Spleen (tissue), 11 donors: ENCODE data around the gene FBXO9. TPM values are rescaled to one million over a fixed set of nuclear protein-coding genes. Genes with fewer than 3 reads are reported as not detected.

Experiments used
- DNase-seq: peaks from one replicate; pipeline ENCODE4 v3.0.0-alpha.2; 2020
- H3K27ac ChIP-seq, 8 donors: fragments of 200-600 bp; sonication (generic) in 7 of 8; 1 replicate in 4 of 8; 2 replicates in 4 of 8; pipeline versions ENCODE4 v1.5.0 to v1.8.0; 2016 to 2021; ENCODE audit warnings: inconsistent platforms in 4 of 8, mild to moderate bottlenecking in 4 of 8, moderate library complexity in 1 of 8
- H3K27me3 ChIP-seq, 7 donors: fragments of 200-600 bp; sonication (generic) in 6 of 7; replicated peaks in 1 of 7; 1 replicate in 4 of 7; 2 replicates in 3 of 7; pipeline versions ENCODE4 v1.5.0 to v1.8.0; 2016 to 2021; ENCODE audit warnings: inconsistent platforms in 3 of 7, mild to moderate bottlenecking in 1 of 7
- H3K36me3 ChIP-seq, 6 donors: fragments of 200-600 bp; sonication (generic) in 5 of 6; 1 replicate in 4 of 6; 2 replicates in 2 of 6; pipeline versions ENCODE4 v1.5.0 to v1.8.0; 2016 to 2021; ENCODE audit warnings: inconsistent platforms in 2 of 6
- H3K4me1 ChIP-seq, 6 donors: fragments of 200-600 bp; sonication (generic) in 5 of 6; 1 replicate in 3 of 6; 2 replicates in 3 of 6; pipeline versions ENCODE4 v1.5.0 to v1.8.0; 2016 to 2021; ENCODE audit warnings: inconsistent platforms in 3 of 6
- H3K4me3 ChIP-seq, 8 donors: fragments of 200-600 bp; sonication (generic) in 7 of 8; 1 replicate in 4 of 8; 2 replicates in 4 of 8; pipeline versions ENCODE4 v1.5.0 to v1.8.0; 2016 to 2021; ENCODE audit warnings: inconsistent platforms in 4 of 8, mild to moderate bottlenecking in 4 of 8, moderate library complexity in 2 of 8
- H3K9me3 ChIP-seq, 8 donors: fragments of 200-600 bp; sonication (generic) in 7 of 8; 1 replicate in 4 of 8; 2 replicates in 4 of 8; pipeline versions ENCODE4 v1.5.0 to v1.8.0; 2016 to 2021; ENCODE audit warnings: inconsistent platforms in 4 of 8
- POLR2A ChIP-seq, 3 donors: fragments of 450-650 bp; IDR thresholded peaks; one replicate each; pipeline ENCODE4 v1.5.1; 2017; ENCODE audit warnings: antibody characterized with exemption in 3 of 3, mild to moderate bottlenecking in 1 of 3
- POLR2AphosphoS5 ChIP-seq, 3 donors: sonication (generic); formaldehyde crosslinking; IDR thresholded peaks; one replicate each; pipeline ENCODE4 v1.5.1; 2017; ENCODE audit warnings: antibody characterized with exemption in 3 of 3
- WGBS, 5 donors: extraction: QIAGEN DNeasy Blood & Tissue Kit in 3 of 5; methylation state at CpG; one replicate each; pipeline versions ENCODE4 v1.1.5 to v1.1.7; 2013 to 2018; 5-methylcytosine and 5-hydroxymethylcytosine counted together
- intact Hi-C: fragments of 100-400 bp; cut with DNase I; formaldehyde crosslinking; loops from one replicate; pipeline ENCODE4 v1.15.0; 2023; ENCODE audit warnings: low total_unique reads
- polyA plus RNA-seq, 3 donors: library from polyadenylated mRNA; stranded (reverse); fragments of 200-250 nt; gene quantifications; one replicate each; pipeline ENCODE4 v1.2.1, GENCODE V29; 2013
- total RNA-seq, 7 donors: library from RNA; depleted of rRNA in 3 of 7; stranded (reverse); fragments of >200 nt in 3 of 7; fragmentation: NEBNext Ultra II Directional in 4 of 7; extraction: Animal tissue kit (Norgen Biotek cat#: 25700) in 4 of 7; gene quantifications; one replicate each; pipeline versions ENCODE4 v1.1.0 to v1.2.1, GENCODE V29; 2016 to 2021
- TF ChIP-seq, protein P1 (sequence below), 11 experiments: fragments of 200-600 bp in 7 of 11; fragments of 450-650 bp in 4 of 11; sonication (generic) in 4 of 11; IDR thresholded peaks in 8 of 11; conservative IDR thresholded peaks in 3 of 11; 1 replicate in 7 of 11; 2 replicates in 4 of 11; pipeline versions ENCODE4 v1.4.0 to v1.8.0; 2016 to 2021; ENCODE audit warnings: antibody characterized with exemption in 11 of 11, inconsistent platforms in 4 of 11, mild to moderate bottlenecking in 1 of 11
- donor health status: healthy with polysubstance abuse.
- donor health status: DM: no; HTN: no; CAD: no; lungs with moderate emphysema.
- donor health status: DM: no; HTN: no; CAD: no.
- donor health status: Bipolar disorder and iron deficiency.
- donor health status: healthy.
- donor health status: DM: no; HTN: no; CAD: no.
- donor health status: DM: yes; HTN: yes; CAD: no.

Gene FBXO9
- total and polyA plus RNA-seq, 10 donors, result 21.4 to 115 (median 69.5) TPM

GRCh38 chr6:53100561-53100960, 35.4 kb downstream of the FBXO9 start:
- Histone ChIP-seq H3K36me3 (peaks cover 3 to 92% (median 61%) of the 10 kb centered on the region in 6 donors), H3K4me3 (no peak overlapping the region), H3K27ac (no peak overlapping the region), H3K27me3 (no peaks in the 10 kb centered on the region), H3K9me3 (no peaks in the 10 kb centered on the region), H3K4me1 (no peaks in the 10 kb centered on the region)
- no peak for TF ChIP-seq POLR2AphosphoS5 (IDR thresholded peaks at IDR 0.05)
- TF ChIP-seq POLR2A (IDR thresholded peaks at IDR 0.05), result no peak
- TF ChIP-seq, protein P1, sequence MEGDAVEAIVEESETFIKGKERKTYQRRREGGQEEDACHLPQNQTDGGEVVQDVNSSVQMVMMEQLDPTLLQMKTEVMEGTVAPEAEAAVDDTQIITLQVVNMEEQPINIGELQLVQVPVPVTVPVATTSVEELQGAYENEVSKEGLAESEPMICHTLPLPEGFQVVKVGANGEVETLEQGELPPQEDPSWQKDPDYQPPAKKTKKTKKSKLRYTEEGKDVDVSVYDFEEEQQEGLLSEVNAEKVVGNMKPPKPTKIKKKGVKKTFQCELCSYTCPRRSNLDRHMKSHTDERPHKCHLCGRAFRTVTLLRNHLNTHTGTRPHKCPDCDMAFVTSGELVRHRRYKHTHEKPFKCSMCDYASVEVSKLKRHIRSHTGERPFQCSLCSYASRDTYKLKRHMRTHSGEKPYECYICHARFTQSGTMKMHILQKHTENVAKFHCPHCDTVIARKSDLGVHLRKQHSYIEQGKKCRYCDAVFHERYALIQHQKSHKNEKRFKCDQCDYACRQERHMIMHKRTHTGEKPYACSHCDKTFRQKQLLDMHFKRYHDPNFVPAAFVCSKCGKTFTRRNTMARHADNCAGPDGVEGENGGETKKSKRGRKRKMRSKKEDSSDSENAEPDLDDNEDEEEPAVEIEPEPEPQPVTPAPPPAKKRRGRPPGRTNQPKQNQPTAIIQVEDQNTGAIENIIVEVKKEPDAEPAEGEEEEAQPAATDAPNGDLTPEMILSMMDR (IDR thresholded peaks at IDR 0.05 in 8 of 11, conservative IDR thresholded peaks at IDR 0.05 in 3 of 11), result no peak
- WGBS, 5 donors, result 30 to 40% (median 35%) methylated on average over 2 of the region's 2 CpGs
- intact Hi-C loops, result no loop called here
- DNase-seq, result no peak

DNA sequence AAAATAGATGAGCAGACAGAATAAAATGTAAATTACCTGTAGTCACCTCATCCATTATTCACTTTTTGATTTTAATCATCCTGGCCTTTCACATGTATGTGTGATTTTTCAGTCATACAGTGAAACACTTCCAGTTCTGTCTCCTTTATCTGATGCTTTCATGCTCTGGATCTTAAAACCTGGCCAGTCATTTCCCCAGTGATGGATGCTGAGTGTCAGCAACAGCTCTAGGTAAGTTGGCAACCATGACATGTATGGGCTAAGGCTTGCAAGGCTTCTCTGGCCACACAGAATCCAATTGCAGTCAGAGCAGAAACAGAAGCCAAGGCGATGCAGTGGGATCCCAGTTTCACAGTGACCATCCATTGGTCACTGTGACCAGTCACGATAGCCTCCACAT, 35.8 kb downstream of the FBXO9 start:
- no peaks in the 10 kb centered on the region for H3K27me3 ChIP-seq
- H3K4me1 ChIP-seq, result no peaks in the 10 kb centered on the region
- H3K27ac ChIP-seq, result no peak overlapping the region
- WGBS, 5 donors, result 93 to 100% (median 97%) methylated on average over 2 of the region's 2 CpGs
- H3K4me3 ChIP-seq, result no peak overlapping the region
- peaks cover 3 to 92% (median 56%) of the 10 kb centered on the region in 6 donors for H3K36me3 ChIP-seq
- TF ChIP-seq POLR2AphosphoS5 (IDR thresholded peaks at IDR 0.05) (no peak), POLR2A (IDR thresholded peaks at IDR 0.05) (no peak)
- TF ChIP-seq, protein P1 (IDR thresholded peaks at IDR 0.05 in 8 of 11, conservative IDR thresholded peaks at IDR 0.05 in 3 of 11), result no peak
- no peak for DNase-seq
- intact Hi-C loops, result no loop called here
- H3K9me3 ChIP-seq, result no peaks in the 10 kb centered on the region

DNA sequence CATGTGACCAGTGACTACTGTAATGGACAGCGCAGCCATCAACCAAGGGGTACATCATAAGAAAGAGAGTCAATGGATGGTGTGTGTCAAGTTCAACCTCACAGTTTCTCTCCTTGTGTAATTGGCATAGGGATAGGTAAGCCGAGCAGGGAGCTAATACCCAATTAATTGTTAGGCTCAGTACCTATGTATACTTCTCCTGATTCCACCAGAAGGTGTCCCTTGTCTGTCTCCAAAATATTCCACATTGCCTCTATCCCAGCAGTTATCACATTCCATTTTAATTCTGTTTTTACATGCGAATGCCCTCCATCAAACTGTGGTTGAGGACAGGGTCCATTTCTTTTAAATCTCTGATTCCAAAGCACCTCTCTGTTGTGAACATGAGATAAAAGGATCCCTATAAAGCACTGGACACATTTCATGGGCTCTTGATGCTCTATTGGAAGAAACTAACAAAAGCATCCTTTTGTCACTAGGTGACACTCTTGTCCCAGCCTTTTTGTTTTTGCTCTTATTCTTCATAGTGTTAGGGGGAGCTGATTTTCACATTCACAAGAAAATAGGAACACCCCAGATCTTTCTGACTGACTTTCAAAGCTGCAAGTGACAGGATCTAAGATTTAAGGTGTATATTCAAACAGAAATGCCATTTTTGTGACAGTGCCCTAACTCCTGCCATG, 38.9 kb downstream of the FBXO9 start:
- no peaks in the 10 kb centered on the region for H3K9me3 ChIP-seq
- H3K36me3 ChIP-seq, result peaks cover 3 to 67% (median 29%) of the 10 kb centered on the region in 6 donors
- H3K4me3 ChIP-seq, result no peak overlapping the region
- H3K27me3 ChIP-seq, result no peaks in the 10 kb centered on the region
- 93 to 97% (median 96%) methylated on average over 3 of the region's 3 CpGs for WGBS, 5 donors
- H3K4me1 ChIP-seq, result no peaks in the 10 kb centered on the region
- no peak overlapping the region for H3K27ac ChIP-seq
- intact Hi-C loops, result no loop called here
- TF ChIP-seq, protein P1 (IDR thresholded peaks at IDR 0.05 in 8 of 11, conservative IDR thresholded peaks at IDR 0.05 in 3 of 11), result peak in 3 of 11 experiments; percentile 9 to 21 (median 16)
- no peak for TF ChIP-seq POLR2A (IDR thresholded peaks at IDR 0.05)
- no peak for TF ChIP-seq POLR2AphosphoS5 (IDR thresholded peaks at IDR 0.05)
- no peak for DNase-seq

DNA sequence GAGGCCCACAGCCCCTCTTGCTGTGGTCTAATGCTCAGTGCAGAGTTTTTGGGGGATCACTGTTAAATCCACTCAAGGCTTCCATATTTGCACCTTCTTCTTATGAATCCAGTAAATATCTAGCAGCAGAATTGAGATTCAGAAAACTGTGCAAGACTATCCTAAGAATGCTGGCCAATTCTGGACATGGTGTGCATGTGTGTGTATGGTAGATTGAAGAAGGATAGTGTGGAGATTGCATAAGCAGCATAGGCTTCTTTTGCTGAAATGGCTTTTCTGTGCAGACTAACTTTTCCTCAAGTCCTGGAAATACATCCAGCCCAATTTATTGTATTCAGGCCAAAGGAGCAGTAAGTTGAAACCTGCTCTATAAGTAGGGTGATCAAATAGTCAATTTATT, 39.7 kb downstream of the FBXO9 start:
- intact Hi-C loops, result no loop called here
- peaks cover 0 to 59% (median 24%) of the 10 kb centered on the region in 6 donors for H3K36me3 ChIP-seq
- H3K9me3 ChIP-seq, result no peaks in the 10 kb centered on the region
- TF ChIP-seq POLR2AphosphoS5 (IDR thresholded peaks at IDR 0.05) (no peak), POLR2A (IDR thresholded peaks at IDR 0.05) (no peak)
- TF ChIP-seq, protein P1 (IDR thresholded peaks at IDR 0.05 in 8 of 11, conservative IDR thresholded peaks at IDR 0.05 in 3 of 11), result no peak
- no peak overlapping the region for H3K27ac ChIP-seq
- H3K4me3 ChIP-seq, result no peak overlapping the region
- no peaks in the 10 kb centered on the region for H3K27me3 ChIP-seq
- no peaks in the 10 kb centered on the region for H3K4me1 ChIP-seq
- DNase-seq, result no peak
